Progenitor cell of endocrine pancreas (in vitro differentiated cells): ENCODE data around the gene ZFAND4. TPM values are rescaled to one million over a fixed set of nuclear protein-coding genes. Genes with fewer than 3 reads are reported as not detected.

Experiments used
- DNase-seq: peaks from one replicate; pipeline ENCODE4 v3.0.0; 2021; ENCODE audit warnings: low spot score; ENCODE audit not compliant: unreplicated experiment
- H3K27ac Mint-ChIP-seq: 2 replicates; pipeline ENCODE4 v1.8.0; 2021; ENCODE audit warnings: mild to moderate bottlenecking, moderate library complexity, mixed read lengths
- H3K27me3 Mint-ChIP-seq: 2 replicates; pipeline ENCODE4 v1.8.0; 2021; ENCODE audit warnings: mixed read lengths
- H3K36me3 Mint-ChIP-seq: 2 replicates; pipeline ENCODE4 v1.8.0; 2022; ENCODE audit warnings: mixed read lengths; ENCODE audit not compliant: insufficient read depth
- H3K4me1 Mint-ChIP-seq: 2 replicates; pipeline ENCODE4 v1.8.0; 2021; ENCODE audit warnings: low read depth, mixed read lengths
- H3K4me3 Mint-ChIP-seq: 2 replicates; pipeline ENCODE4 v1.8.0; 2021; ENCODE audit warnings: low read depth, mild to moderate bottlenecking, moderate library complexity, mixed read lengths
- H3K9me3 Mint-ChIP-seq: 2 replicates; pipeline ENCODE4 v1.8.0; 2021; ENCODE audit warnings: low read depth, mixed read lengths
- total RNA-seq: library from RNA; stranded (reverse); gene quantifications from 2 replicates; pipeline ENCODE4 v1.2.1, GENCODE V29; 2021
- TF ChIP-seq, protein P1 (sequence below): fragments of 200-600 bp; sonication (generic); IDR thresholded peaks from one replicate; pipeline ENCODE4 v1.5.0; 2021; ENCODE audit warnings: antibody characterized with exemption, mild to moderate bottlenecking; ENCODE audit not compliant: unreplicated experiment

ZFAND4 gene
- total RNA-seq, 1 donor from 2014 or later, result 27.9 TPM

DNA sequence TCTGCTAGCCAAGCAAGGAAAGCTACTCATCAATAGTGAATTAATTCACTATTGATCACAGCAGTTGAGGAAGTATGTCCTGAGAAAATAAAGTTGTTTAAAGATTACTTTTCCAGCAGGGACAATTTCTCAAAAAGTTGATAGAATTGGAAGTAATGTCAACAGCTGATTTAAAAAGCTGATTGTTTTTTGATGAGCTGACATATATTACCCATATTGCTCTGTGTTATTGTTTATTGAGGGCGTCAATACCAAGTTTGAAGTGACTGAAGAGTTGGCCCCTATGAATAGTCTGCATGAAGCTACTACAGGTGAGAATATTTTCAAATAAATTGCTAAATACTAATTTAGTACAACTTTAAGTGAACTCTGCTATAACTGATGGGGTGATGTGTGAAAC is 28.0 kb downstream of the ZFAND4 start:
- H3K9me3 Mint-ChIP-seq, result no peaks in the 10 kb centered on the region
- no peaks in the 10 kb centered on the region for H3K27me3 Mint-ChIP-seq
- TF ChIP-seq, protein P1, sequence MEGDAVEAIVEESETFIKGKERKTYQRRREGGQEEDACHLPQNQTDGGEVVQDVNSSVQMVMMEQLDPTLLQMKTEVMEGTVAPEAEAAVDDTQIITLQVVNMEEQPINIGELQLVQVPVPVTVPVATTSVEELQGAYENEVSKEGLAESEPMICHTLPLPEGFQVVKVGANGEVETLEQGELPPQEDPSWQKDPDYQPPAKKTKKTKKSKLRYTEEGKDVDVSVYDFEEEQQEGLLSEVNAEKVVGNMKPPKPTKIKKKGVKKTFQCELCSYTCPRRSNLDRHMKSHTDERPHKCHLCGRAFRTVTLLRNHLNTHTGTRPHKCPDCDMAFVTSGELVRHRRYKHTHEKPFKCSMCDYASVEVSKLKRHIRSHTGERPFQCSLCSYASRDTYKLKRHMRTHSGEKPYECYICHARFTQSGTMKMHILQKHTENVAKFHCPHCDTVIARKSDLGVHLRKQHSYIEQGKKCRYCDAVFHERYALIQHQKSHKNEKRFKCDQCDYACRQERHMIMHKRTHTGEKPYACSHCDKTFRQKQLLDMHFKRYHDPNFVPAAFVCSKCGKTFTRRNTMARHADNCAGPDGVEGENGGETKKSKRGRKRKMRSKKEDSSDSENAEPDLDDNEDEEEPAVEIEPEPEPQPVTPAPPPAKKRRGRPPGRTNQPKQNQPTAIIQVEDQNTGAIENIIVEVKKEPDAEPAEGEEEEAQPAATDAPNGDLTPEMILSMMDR, result no peak
- no peaks in the 10 kb centered on the region for H3K4me1 Mint-ChIP-seq
- no peak overlapping the region for H3K4me3 Mint-ChIP-seq
- H3K36me3 Mint-ChIP-seq, result peaks cover 8% of the 10 kb centered on the region
- no peak overlapping the region for H3K27ac Mint-ChIP-seq
- no peak for DNase-seq

DNA sequence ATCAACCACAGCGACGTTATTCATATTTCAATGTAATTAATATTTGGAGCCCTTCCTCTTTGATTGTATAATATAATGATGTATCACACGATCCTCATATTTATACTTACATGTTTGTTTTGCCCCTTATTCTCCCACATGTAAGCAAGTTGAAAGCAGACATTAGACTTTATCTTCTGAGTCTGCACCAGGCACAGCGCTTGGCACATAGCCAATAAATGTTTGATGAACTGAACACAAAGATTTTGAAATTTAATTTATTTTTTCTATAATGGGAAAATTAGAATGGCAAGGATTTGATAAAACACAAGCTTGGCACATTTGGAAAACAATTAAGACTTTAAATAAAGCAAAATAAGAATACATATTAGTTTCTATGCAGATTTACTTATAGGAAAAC is 31.6 kb downstream of the ZFAND4 start:
- peaks cover 14% of the 10 kb centered on the region for H3K36me3 Mint-ChIP-seq
- no peaks in the 10 kb centered on the region for H3K4me1 Mint-ChIP-seq
- TF ChIP-seq, protein P1, result no peak
- no peaks in the 10 kb centered on the region for H3K27me3 Mint-ChIP-seq
- peaks cover 2% of the 10 kb centered on the region for H3K9me3 Mint-ChIP-seq
- DNase-seq, result no peak
- no peak overlapping the region for H3K27ac Mint-ChIP-seq
- H3K4me3 Mint-ChIP-seq, result no peak overlapping the region

DNA sequence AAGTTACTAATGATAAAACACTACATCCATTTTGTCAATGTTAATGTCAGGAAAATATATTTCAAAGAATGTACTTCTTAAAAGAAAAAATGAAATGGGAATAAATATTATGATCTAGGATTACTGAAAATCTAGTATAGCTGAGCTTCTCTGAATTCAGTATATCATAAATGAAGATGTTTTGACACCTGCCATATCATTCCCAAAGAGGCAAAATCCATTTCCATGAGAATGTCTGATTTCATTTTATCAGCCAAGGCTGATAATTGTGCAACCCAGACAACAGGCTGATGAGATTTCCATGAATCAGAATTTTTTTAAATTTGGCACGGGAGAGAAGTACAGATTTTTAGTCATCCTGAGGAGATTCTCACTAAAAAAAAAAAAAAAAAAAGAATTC is 32.5 kb downstream of the ZFAND4 start:
- H3K4me3 Mint-ChIP-seq, result no peak overlapping the region
- H3K27ac Mint-ChIP-seq, result no peak overlapping the region
- H3K4me1 Mint-ChIP-seq, result no peaks in the 10 kb centered on the region
- H3K27me3 Mint-ChIP-seq, result no peaks in the 10 kb centered on the region
- TF ChIP-seq, protein P1, result no peak
- DNase-seq, result no peak
- peaks cover 20% of the 10 kb centered on the region for H3K36me3 Mint-ChIP-seq
- H3K9me3 Mint-ChIP-seq, result peaks cover 8% of the 10 kb centered on the region

DNA sequence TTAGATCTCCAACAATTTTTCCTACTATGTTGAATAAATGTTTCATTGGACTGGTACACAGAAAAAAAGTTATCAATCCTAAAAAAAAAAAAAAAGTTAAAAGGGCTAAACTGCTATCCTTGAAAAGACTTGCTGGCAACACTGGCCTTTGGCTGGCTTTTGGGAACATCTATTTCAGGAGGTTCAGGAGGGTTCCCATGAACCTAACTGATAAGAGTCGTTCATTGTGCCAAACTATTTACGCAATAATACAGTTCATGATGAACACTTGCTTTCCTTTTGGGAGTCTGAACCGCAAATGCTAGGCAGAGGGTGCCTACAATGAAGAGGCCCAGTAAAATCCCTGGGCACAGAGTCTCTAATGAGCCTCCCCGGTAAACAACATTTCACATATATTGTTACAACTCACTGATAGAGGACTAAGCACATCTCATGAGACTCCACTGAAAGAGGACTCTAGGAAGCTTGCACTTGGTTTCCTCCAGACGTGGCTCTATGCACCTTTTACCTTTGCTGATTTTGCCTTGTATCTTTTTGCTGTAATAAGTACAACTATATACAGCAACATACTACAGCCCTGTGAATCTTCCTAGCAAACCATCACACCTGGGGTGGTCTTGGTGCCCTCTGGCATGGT is 45.0 kb downstream of the ZFAND4 start:
- H3K27ac Mint-ChIP-seq, result no peak overlapping the region
- no peaks in the 10 kb centered on the region for H3K9me3 Mint-ChIP-seq
- no peaks in the 10 kb centered on the region for H3K27me3 Mint-ChIP-seq
- H3K4me1 Mint-ChIP-seq, result peaks cover 4% of the 10 kb centered on the region
- peaks cover 8% of the 10 kb centered on the region for H3K36me3 Mint-ChIP-seq
- DNase-seq, result no peak
- H3K4me3 Mint-ChIP-seq, result no peak overlapping the region
- TF ChIP-seq, protein P1, result no peak

DNA sequence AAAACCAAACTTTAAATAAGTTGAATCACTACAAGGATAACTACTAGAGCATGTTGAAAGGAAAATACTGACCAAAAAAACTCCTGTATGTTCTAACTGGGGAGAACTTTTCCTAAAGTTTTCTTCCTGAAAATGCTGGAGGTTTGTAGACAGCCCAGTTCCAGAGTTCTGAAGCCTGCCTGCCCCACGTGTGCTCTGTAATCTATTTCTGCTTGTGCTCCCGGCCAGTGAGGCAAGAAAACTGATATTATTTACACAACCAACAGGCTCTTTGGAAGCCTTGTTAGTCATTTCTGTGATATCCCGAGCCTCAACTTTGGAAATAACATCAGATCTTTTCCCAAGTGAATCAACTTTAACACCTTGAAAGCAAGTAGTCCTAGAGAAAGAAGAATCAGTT is 46.7 kb downstream of the ZFAND4 start:
- no peak overlapping the region for H3K4me3 Mint-ChIP-seq
- H3K36me3 Mint-ChIP-seq, result peaks cover 13% of the 10 kb centered on the region
- TF ChIP-seq, protein P1, result no peak
- H3K9me3 Mint-ChIP-seq, result no peaks in the 10 kb centered on the region
- no peak overlapping the region for H3K27ac Mint-ChIP-seq
- H3K4me1 Mint-ChIP-seq, result peaks cover 4% of the 10 kb centered on the region
- no peak for DNase-seq
- H3K27me3 Mint-ChIP-seq, result no peaks in the 10 kb centered on the region
